Neural cell (in vitro differentiated cells): ENCODE measurements around the gene TTC31.

Experiments used
- CTCF ChIP-seq: fragments of 450-650 bp; IDR thresholded peaks from 2 replicates; pipeline ENCODE4 v1.5.1; 2014; ENCODE audit warnings: antibody characterized with exemption, mild to moderate bottlenecking, moderate library complexity; ENCODE audit not compliant: poor library complexity, severe bottlenecking
- POLR2AphosphoS5 ChIP-seq: IDR thresholded peaks from 2 replicates; pipeline ENCODE4 v1.6.1; 2012
- RAD21 ChIP-seq: fragments of 450-650 bp; conservative IDR thresholded peaks from 2 replicates; pipeline ENCODE4 v1.6.1; 2014; ENCODE audit warnings: antibody characterized with exemption, mild to moderate bottlenecking, moderate library complexity
- REST ChIP-seq: IDR thresholded peaks from 2 replicates; pipeline ENCODE4 v1.6.1; 2012; ENCODE audit warnings: borderline replicate concordance

- TF ChIP-seq REST = no peak
- no peak for TF ChIP-seq POLR2AphosphoS5
- no peak for TF ChIP-seq CTCF
- no peak for TF ChIP-seq RAD21
These were observed 54.3 kb downstream of the TTC31 start for GRCh38 chr2:74537140-74537539.
